GM12874 (cell line): ENCODE data around the gene MUC12.

Source experiments
- CTCF ChIP-seq: IDR thresholded peaks from 2 replicates; pipeline ENCODE4 v1.5.1; 2011; ENCODE audit warnings: low read depth, mild to moderate bottlenecking, control low read depth, low read length, moderate library complexity; ENCODE audit not compliant: insufficient read depth

The MUC12 gene, protein sequence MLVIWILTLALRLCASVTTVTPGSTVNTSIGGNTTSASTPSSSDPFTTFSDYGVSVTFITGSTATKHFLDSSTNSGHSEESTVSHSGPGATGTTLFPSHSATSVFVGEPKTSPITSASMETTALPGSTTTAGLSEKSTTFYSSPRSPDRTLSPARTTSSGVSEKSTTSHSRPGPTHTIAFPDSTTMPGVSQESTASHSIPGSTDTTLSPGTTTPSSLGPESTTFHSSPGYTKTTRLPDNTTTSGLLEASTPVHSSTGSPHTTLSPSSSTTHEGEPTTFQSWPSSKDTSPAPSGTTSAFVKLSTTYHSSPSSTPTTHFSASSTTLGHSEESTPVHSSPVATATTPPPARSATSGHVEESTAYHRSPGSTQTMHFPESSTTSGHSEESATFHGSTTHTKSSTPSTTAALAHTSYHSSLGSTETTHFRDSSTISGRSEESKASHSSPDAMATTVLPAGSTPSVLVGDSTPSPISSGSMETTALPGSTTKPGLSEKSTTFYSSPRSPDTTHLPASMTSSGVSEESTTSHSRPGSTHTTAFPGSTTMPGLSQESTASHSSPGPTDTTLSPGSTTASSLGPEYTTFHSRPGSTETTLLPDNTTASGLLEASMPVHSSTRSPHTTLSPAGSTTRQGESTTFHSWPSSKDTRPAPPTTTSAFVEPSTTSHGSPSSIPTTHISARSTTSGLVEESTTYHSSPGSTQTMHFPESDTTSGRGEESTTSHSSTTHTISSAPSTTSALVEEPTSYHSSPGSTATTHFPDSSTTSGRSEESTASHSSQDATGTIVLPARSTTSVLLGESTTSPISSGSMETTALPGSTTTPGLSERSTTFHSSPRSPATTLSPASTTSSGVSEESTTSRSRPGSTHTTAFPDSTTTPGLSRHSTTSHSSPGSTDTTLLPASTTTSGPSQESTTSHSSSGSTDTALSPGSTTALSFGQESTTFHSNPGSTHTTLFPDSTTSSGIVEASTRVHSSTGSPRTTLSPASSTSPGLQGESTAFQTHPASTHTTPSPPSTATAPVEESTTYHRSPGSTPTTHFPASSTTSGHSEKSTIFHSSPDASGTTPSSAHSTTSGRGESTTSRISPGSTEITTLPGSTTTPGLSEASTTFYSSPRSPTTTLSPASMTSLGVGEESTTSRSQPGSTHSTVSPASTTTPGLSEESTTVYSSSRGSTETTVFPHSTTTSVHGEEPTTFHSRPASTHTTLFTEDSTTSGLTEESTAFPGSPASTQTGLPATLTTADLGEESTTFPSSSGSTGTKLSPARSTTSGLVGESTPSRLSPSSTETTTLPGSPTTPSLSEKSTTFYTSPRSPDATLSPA (N-terminal part only)

GRCh38 chr7:100969066-100969615 is at the start of gene MUC12:
Gene MUC12 (plus strand): TSS chr7:100969565. CDS start chr7:100969623, 58 bp downstream.
- no peak for TF ChIP-seq CTCF

GRCh38 chr7:100921039-100921438 is 48.3 kb upstream of the MUC12 start:
- TF ChIP-seq CTCF, result no peak

- TF ChIP-seq CTCF, result no peak
These were observed 39.6 kb upstream of the MUC12 start for GRCh38 chr7:100929808-100930174.

GRCh38 chr7:100933734-100934133 is 35.6 kb upstream of the MUC12 start:
- no peak for TF ChIP-seq CTCF

DNA sequence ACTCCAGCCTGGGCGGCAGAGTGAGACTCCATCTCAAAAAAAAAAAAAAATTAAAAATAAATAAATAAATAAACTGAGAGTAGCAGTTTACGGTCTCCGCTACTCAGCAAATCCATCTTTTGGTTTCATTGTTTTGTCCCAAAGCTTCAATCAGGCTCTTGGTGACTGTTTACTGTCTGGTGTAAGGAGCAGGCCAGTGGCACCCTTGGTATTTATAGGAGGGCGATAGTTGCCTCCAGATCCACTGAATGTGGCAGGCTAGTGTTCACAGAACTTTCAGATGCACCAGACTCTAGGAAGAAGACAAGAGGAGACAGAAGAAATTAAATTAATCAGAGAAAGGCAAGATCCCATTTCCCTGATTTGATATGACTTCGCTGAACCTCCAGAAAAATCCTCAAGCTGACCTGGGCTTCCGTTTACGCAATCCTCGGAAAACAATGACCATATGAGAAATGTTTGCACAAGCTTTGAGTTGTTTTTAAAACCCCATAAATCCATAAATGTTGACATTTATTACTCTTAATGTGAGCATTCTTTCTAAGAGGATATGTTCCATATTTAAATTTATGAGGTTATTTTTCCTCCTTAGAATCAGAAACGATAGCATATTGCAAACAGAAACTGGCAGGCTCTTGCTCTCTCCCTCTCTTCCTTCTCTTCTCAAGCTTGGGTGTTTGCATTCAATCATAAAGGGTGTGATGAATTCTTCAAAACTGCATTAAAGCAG is 27.2 kb upstream of the MUC12 start:
- no peak for TF ChIP-seq CTCF

DNA sequence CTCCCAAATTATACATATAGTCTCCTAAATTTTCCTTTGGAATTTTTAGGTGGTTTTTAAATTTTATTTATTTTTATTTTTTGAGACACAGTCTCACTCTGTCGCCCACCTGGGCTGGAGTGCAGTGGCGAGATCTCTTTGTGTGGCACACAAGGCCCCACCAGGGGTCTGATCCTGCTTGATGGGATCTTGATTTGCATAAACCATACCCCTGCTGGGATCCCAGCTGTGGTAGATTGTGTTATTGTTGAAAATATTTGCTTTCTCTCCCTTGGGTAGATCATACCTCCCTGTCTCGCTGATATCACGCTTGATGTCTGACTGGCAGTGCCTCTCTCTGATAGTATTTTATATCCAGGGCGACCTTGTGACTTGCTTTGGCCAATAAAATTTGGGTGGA is 25.7 kb upstream of the MUC12 start:
- no peak for TF ChIP-seq CTCF
